Fibroblast of lung (primary cell): Measurements from ENCODE around the gene RHBG.

Experiments
- EZH2 ChIP-seq: IDR thresholded peaks from 2 replicates; pipeline ENCODE4 v1.5.1; 2012; ENCODE audit warnings: low read length, control low read depth, mild to moderate bottlenecking; ENCODE audit errors: missing control alignments
- TF ChIP-seq, protein P1 (sequence below), 2 donors: IDR thresholded peaks in 1 of 2; conservative IDR thresholded peaks in 1 of 2; 1 replicate in 1 of 2; 2 replicates in 1 of 2; pipeline ENCODE4 v1.5.1; 2011 to 2012; ENCODE audit warnings: low read length in 2 of 2, control low read depth in 1 of 2, inconsistent platforms in 1 of 2, low read depth in 1 of 2, mild to moderate bottlenecking in 1 of 2

DNA sequence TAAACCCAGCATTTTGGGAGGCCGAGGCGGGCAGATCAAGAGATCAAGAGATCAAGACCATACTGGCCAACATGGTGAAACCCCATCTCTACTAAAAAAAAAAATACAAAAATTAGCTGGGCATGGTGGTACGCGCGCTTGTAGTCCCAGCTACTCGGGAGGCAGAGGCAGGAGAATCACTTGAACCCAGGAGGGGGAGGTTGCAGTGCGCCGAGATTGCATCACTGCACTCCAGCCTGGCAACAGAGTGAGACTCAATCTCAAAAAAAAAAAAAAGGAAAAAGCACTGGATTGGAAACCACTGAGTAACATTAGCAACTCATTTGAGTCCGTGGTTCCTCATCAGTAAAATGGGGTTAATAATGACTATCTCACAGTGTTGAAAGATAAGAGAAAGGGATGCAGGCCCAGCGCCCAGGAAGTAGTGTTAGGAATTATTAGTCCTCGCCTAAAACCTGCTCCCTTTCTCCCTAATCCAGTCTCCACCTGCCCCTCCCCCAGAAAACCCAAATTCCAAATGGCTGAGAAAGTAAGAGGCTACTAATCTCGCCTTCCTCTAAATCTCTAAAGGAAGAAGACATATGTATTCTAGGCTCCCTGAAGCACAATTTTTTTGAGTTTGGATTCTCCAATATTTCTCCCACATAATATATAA, 49.5 kb downstream of the RHBG start:
- TF ChIP-seq, protein P1, sequence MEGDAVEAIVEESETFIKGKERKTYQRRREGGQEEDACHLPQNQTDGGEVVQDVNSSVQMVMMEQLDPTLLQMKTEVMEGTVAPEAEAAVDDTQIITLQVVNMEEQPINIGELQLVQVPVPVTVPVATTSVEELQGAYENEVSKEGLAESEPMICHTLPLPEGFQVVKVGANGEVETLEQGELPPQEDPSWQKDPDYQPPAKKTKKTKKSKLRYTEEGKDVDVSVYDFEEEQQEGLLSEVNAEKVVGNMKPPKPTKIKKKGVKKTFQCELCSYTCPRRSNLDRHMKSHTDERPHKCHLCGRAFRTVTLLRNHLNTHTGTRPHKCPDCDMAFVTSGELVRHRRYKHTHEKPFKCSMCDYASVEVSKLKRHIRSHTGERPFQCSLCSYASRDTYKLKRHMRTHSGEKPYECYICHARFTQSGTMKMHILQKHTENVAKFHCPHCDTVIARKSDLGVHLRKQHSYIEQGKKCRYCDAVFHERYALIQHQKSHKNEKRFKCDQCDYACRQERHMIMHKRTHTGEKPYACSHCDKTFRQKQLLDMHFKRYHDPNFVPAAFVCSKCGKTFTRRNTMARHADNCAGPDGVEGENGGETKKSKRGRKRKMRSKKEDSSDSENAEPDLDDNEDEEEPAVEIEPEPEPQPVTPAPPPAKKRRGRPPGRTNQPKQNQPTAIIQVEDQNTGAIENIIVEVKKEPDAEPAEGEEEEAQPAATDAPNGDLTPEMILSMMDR (conservative IDR thresholded peaks at IDR 0.05 in 1 of 2, IDR thresholded peaks at IDR 0.05 in 1 of 2; ENCODE audit: low read depth in 1 of 2, low read length in 2 of 2) = no peak
- TF ChIP-seq EZH2 = no peak
